HepG2 (cell line): Measurements from ENCODE around the gene KCTD13. TPM values are rescaled to one million over a fixed set of nuclear protein-coding genes. Genes with fewer than 3 reads are reported as not detected.

Source experiments
- CREB3 ChIP-seq: sonication (generic); formaldehyde crosslinking; IDR thresholded peaks from 2 replicates; pipeline ENCODE4 v1.5.0; 2020; ENCODE audit warnings: missing genetic modification reagents
- JDP2 ChIP-seq: sonication (generic); formaldehyde crosslinking; IDR thresholded peaks from 2 replicates; pipeline ENCODE4 v1.8.1; 2022; ENCODE audit warnings: missing genetic modification reagents, borderline replicate concordance
- MLX ChIP-seq: IDR thresholded peaks from 2 replicates; pipeline ENCODE4 v1.6.1; 2016
- POLR2A ChIP-seq, 2 experiments: IDR thresholded peaks; 2 replicates each; pipeline ENCODE4 v1.6.1; 2011; ENCODE audit warnings: low read depth in 2 of 2, low read length in 2 of 2, mild to moderate bottlenecking in 1 of 2, moderate library complexity in 1 of 2; ENCODE audit not compliant: insufficient read depth in 1 of 2
- PRDM4 ChIP-seq: sonication (generic); formaldehyde crosslinking; IDR thresholded peaks from 2 replicates; pipeline ENCODE4 v1.9.0; 2021; ENCODE audit warnings: missing genetic modification reagents, borderline replicate concordance
- RARG ChIP-seq: sonication (generic); formaldehyde crosslinking; IDR thresholded peaks from 2 replicates; pipeline ENCODE4 v1.4.0; 2020; ENCODE audit warnings: low read depth, mild to moderate bottlenecking, missing genetic modification reagents
- RNF2 ChIP-seq: fragments of 450-650 bp; conservative IDR thresholded peaks from 2 replicates; pipeline ENCODE4 v1.6.1; 2016; ENCODE audit warnings: low read depth
- TCF7 ChIP-seq: sonication (generic); IDR thresholded peaks from 2 replicates; pipeline ENCODE4 v1.6.1; 2016; ENCODE audit warnings: antibody characterized with exemption, low read depth
- ZNF251 ChIP-seq: sonication (generic); formaldehyde crosslinking; IDR thresholded peaks from 2 replicates; pipeline ENCODE4 v1.9.0; 2021; ENCODE audit warnings: mild to moderate bottlenecking, missing genetic modification reagents
- ZNF34 ChIP-seq: sonication (generic); formaldehyde crosslinking; IDR thresholded peaks from 2 replicates; pipeline ENCODE4 v1.4.0; 2020; ENCODE audit warnings: mild to moderate bottlenecking, missing genetic modification reagents, borderline replicate concordance
- ZNF782 ChIP-seq: sonication (generic); formaldehyde crosslinking; IDR thresholded peaks from 2 replicates; pipeline ENCODE4 v1.4.0; 2020; ENCODE audit warnings: missing genetic modification reagents, mild to moderate bottlenecking, borderline replicate concordance
- ZSCAN21 ChIP-seq: sonication (generic); formaldehyde crosslinking; IDR thresholded peaks from 2 replicates; pipeline ENCODE4 v1.8.0; 2022; ENCODE audit warnings: mild to moderate bottlenecking, missing genetic modification reagents, moderate library complexity, borderline replicate concordance
- ZSCAN29 ChIP-seq: sonication (generic); formaldehyde crosslinking; conservative IDR thresholded peaks from 2 replicates; pipeline ENCODE4 v1.4.0; 2020; ENCODE audit warnings: mild to moderate bottlenecking, missing genetic modification reagents
- ZSCAN31 ChIP-seq: sonication (generic); formaldehyde crosslinking; IDR thresholded peaks from 2 replicates; pipeline ENCODE4 v1.5.0; 2020; ENCODE audit warnings: low read depth, mild to moderate bottlenecking, missing genetic modification reagents
- polyA plus RNA-seq, 8 experiments: library from polyadenylated mRNA; depleted of rRNA in 3 of 8; stranded (reverse) in 7 of 8; unstranded in 1 of 8; fragments of >200 nt; fragmentation: Illumina TruSeq in 4 of 8; extraction: Trizol in 4 of 8; gene quantifications; 2 replicates each; pipeline versions ENCODE4 v1.2.1 to v1.2.3, GENCODE V29; 2011 to 2016; ENCODE audit warnings: low read depth in 4 of 8, missing spikeins in 1 of 8, mixed read lengths in 1 of 8; ENCODE audit not compliant: insufficient read depth in 1 of 8
- total RNA-seq, 5 experiments: library from RNA; depleted of rRNA; stranded (reverse); fragments of >200 nt; fragmentation: Illumina TruSeq; extraction: Trizol; gene quantifications; 2 replicates each; pipeline ENCODE4 v1.2.3, GENCODE V29; 2016; ENCODE audit warnings: low read depth in 1 of 5
- TF ChIP-seq, protein P1 (sequence below): sonication (generic); formaldehyde crosslinking; IDR thresholded peaks from 2 replicates; pipeline ENCODE4 v1.5.1; 2020; ENCODE audit warnings: missing genetic modification reagents, mild to moderate bottlenecking, borderline replicate concordance
- TF ChIP-seq, protein P2 (sequence below): IDR thresholded peaks from 2 replicates; pipeline ENCODE4 v1.6.1; 2016; ENCODE audit warnings: missing compliant biosample characterization, missing genetic modification reagents, borderline replicate concordance
- TF ChIP-seq, protein P3 (sequence below): sonication (generic); formaldehyde crosslinking; IDR thresholded peaks from 2 replicates; pipeline ENCODE4 v1.4.0; 2020; ENCODE audit warnings: missing genetic modification reagents
- TF ChIP-seq, protein P4 (sequence below): IDR thresholded peaks from 2 replicates; pipeline ENCODE4 v1.6.1; 2012; ENCODE audit warnings: inconsistent platforms

The KCTD13 gene
- total and polyA plus RNA-seq, 2 of the 13 experiments (the other 11 are each of a cell fraction or from before 2014, with no cell fraction given) = 6.3 to 14.7 TPM

DNA sequence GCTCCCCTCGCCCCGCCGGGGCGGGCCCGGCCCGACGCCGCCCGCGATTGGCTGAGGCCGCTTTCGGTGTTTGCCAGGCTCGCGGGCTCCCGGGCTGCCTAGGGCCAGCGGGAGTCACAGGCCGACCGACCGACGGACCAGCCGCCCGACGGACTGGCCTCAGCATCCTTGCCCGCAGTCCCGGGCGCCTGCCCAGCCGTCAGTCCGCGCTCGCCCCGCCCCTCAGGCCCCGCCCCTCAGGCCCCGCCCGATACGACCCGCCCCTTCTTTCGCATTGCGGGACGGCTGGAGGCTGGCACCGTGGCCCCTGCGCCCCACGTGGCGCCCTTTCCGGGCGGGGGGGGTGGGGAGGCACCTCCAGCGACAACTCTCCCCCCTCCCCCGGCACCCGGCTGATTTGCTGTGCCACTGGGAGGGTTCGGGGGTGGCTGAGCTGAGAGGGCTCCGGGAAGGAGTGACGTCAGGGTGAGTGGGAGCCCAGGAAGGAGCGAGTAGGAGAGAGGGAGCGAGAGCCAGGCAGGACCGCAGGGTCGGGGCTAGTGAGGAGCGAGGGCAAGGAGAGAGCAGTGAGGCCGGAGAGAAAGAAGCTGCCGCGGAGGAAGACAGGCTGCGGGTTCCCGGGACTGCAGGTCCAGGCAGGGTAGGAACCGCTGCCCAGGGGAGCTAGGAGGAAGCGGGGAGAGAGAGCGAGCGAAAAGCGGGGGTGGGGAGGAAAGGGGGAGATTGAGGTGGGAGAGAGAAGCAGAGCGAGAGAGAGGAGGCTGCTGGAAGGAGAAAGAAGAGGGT is 25.7 kb downstream of the KCTD13 start, which contains the start of gene ASPHD1 (continued):
- TF ChIP-seq, protein P1, sequence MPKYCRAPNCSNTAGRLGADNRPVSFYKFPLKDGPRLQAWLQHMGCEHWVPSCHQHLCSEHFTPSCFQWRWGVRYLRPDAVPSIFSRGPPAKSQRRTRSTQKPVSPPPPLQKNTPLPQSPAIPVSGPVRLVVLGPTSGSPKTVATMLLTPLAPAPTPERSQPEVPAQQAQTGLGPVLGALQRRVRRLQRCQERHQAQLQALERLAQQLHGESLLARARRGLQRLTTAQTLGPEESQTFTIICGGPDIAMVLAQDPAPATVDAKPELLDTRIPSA (CRISPR knock-in tag) = no peak; the same call in none of the 2 replicates
- TF ChIP-seq ZNF251 (CRISPR knock-in tag) (0 out of 2 replicates have a peak, but pooled peaks have one; percentile 72), JDP2 (CRISPR knock-in tag) (peak; percentile 68; the same call in 1 of the 2 replicates), TCF7 (no peak), RARG (CRISPR knock-in tag) (peak; percentile 62; the same call in 1 of the 2 replicates), ZNF34 (no peak), RNF2 (no peak), ZSCAN31 (no peak; the same call in 1 of the 2 replicates), ZSCAN29 (peak; percentile 50; the same call in 1 of the 2 replicates), CREB3 (CRISPR knock-in tag) (no peak), PRDM4 (CRISPR knock-in tag) (no peak), MLX (0 out of 2 replicates have a peak, but pooled peaks have one; percentile 40), ZSCAN21 (peak; percentile 75; the same call in 1 of the 2 replicates), POLR2A (IDR thresholded peaks at IDR 0.05; ENCODE audit: insufficient read depth in 1 of 2, low read depth in 2 of 2, low read length in 2 of 2) (peak in 1 of 2 experiments; percentile 59; a peak in 2 of 4 replicates), ZNF782 (CRISPR knock-in tag) (peak; percentile 71)
- TF ChIP-seq, protein P2, sequence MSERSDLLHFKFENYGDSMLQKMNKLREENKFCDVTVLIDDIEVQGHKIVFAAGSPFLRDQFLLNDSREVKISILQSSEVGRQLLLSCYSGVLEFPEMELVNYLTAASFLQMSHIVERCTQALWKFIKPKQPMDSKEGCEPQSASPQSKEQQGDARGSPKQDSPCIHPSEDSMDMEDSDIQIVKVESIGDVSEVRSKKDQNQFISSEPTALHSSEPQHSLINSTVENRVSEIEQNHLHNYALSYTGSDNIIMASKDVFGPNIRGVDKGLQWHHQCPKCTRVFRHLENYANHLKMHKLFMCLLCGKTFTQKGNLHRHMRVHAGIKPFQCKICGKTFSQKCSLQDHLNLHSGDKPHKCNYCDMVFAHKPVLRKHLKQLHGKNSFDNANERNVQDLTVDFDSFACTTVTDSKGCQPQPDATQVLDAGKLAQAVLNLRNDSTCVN (CRISPR knock-in tag) = no peak
- TF ChIP-seq, protein P3, sequence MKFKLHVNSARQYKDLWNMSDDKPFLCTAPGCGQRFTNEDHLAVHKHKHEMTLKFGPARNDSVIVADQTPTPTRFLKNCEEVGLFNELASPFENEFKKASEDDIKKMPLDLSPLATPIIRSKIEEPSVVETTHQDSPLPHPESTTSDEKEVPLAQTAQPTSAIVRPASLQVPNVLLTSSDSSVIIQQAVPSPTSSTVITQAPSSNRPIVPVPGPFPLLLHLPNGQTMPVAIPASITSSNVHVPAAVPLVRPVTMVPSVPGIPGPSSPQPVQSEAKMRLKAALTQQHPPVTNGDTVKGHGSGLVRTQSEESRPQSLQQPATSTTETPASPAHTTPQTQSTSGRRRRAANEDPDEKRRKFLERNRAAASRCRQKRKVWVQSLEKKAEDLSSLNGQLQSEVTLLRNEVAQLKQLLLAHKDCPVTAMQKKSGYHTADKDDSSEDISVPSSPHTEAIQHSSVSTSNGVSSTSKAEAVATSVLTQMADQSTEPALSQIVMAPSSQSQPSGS = 0 out of 2 replicates have a peak, but pooled peaks have one; percentile 76
- TF ChIP-seq, protein P4, sequence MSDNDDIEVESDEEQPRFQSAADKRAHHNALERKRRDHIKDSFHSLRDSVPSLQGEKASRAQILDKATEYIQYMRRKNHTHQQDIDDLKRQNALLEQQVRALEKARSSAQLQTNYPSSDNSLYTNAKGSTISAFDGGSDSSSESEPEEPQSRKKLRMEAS = peak; percentile 87
